Cardiac septum (tissue), 1 donor: ENCODE results near the gene RIMKLA. TPM values are rescaled to one million over a fixed set of nuclear protein-coding genes. Genes with fewer than 3 reads are reported as not detected.

Source experiments
- DNase-seq: peaks from one replicate; pipeline ENCODE4 v3.0.0-alpha.2; 2020; ENCODE audit warnings: low spot score
- intact Hi-C: fragments of 100-400 bp; cut with DNase I; formaldehyde crosslinking; loops from one replicate; pipeline ENCODE4 v1.14.0; 2022
- total RNA-seq: library from RNA; stranded (reverse); fragmentation: NEBNext Ultra II Directional; extraction: Animal tissue kit (Norgen Biotek cat#: 25700); gene quantifications from one replicate; pipeline ENCODE4 v1.2.1, GENCODE V29; 2021
- donor health status: DM: no; HTN: no; CAD: no.

Gene RIMKLA
- total RNA-seq, 1 donor from 2014 or later = 7.6 TPM

GRCh38 chr1:42420911-42421585 is 40.5 kb downstream of the RIMKLA start:
- intact Hi-C loops = no loop called here
- DNase-seq = no peak

GRCh38 chr1:42422737-42423136 is 42.1 kb downstream of the RIMKLA start:
- DNase-seq = no peak
- intact Hi-C loops = no loop called here

- intact Hi-C loops = no loop called here
- no peak for DNase-seq
Observed at GRCh38 chr1:42423681-42424080, 43.1 kb downstream of the RIMKLA start.

GRCh38 chr1:42424201-42424600 is 43.6 kb downstream of the RIMKLA start:
- DNase-seq = no peak
- intact Hi-C loops = no loop called here

GRCh38 chr1:42427240-42427639 is 46.6 kb downstream of the RIMKLA start:
- intact Hi-C loops = no loop called here
- no peak for DNase-seq

GRCh38 chr1:42429603-42430002 is 49.0 kb downstream of the RIMKLA start:
- intact Hi-C loops = no loop called here
- DNase-seq = no peak

GRCh38 chr1:42430286-42431135 is 49.9 kb downstream of the RIMKLA start:
- no peak for DNase-seq
- intact Hi-C loops = no loop called here

- intact Hi-C loops = no loop called here
- no peak for DNase-seq
Observed at GRCh38 chr1:42431514-42431913, 50.9 kb downstream of the RIMKLA start.

GRCh38 chr1:42432714-42433113 is 52.1 kb downstream of the RIMKLA start:
- intact Hi-C loops = no loop called here
- no peak for DNase-seq

GRCh38 chr1:42433369-42433768 is 52.8 kb downstream of the RIMKLA start:
- no peak for DNase-seq
- intact Hi-C loops = no loop called here

GRCh38 chr1:42434340-42434739 is 53.7 kb downstream of the RIMKLA start:
- intact Hi-C loops = no loop called here
- DNase-seq = no peak

GRCh38 chr1:42439940-42440339 is 59.3 kb downstream of the RIMKLA start:
- no peak for DNase-seq

GRCh38 chr1:42442662-42443061 is 62.1 kb downstream of the RIMKLA start:
- intact Hi-C loops = no loop called here
- DNase-seq = no peak

More at GRCh38 chr1:42439940-42440339, 59.3 kb downstream of the RIMKLA start:
- intact Hi-C loops = no loop called here

- intact Hi-C loops = no loop called here
- no peak for DNase-seq
Observed at GRCh38 chr1:42449256-42449655, 68.7 kb downstream of the RIMKLA start.

GRCh38 chr1:42450061-42450460 is 69.5 kb downstream of the RIMKLA start:
- intact Hi-C loops = no loop called here

GRCh38 chr1:42453386-42453785 is 72.8 kb downstream of the RIMKLA start:
- intact Hi-C loops = no loop called here
- DNase-seq = no peak

More at GRCh38 chr1:42450061-42450460, 69.5 kb downstream of the RIMKLA start:
- DNase-seq = no peak

- no peak for DNase-seq
- intact Hi-C loops = no loop called here
Observed at GRCh38 chr1:42454403-42454802, 73.8 kb downstream of the RIMKLA start.

- peak; percentile 91 for DNase-seq
- intact Hi-C loops = loop anchor here (1.0 to 5.0 kb wide), 3 partner anchors 74 to 226 kb away; partner anchors contain the start of genes FOXJ3, RIMKLA and YBX1
Observed at GRCh38 chr1:42456010-42456753, 75.6 kb downstream of the RIMKLA start, which contains the start of the genes PPCS and ZMYND12. Gene PPCS, plus strand, starts transcription at chr1:42456543. Its CDS starts 23 bp downstream, at chr1:42456566. Gene ZMYND12, minus strand, starts transcription at chr1:42456022. Its CDS starts 25 bp downstream, at chr1:42455997.

GRCh38 chr1:42456754-42457089 is 76.1 kb downstream of the RIMKLA start:
- intact Hi-C loops = loop anchor here (1.0 to 5.0 kb wide), 3 partner anchors 74 to 226 kb away; partner anchors contain the start of genes FOXJ3, RIMKLA and YBX1
- DNase-seq = peak; percentile 86

- intact Hi-C loops = no loop called here
- no peak for DNase-seq
Observed at GRCh38 chr1:42461196-42461595, 80.6 kb downstream of the RIMKLA start.
